Right atrium auricular region (tissue), 2 donors: ENCODE measurements around the gene MGAT5. TPM values are rescaled to one million over a fixed set of nuclear protein-coding genes. Genes with fewer than 3 reads are reported as not detected.

Experiments used
- DNase-seq: peaks from one replicate; pipeline ENCODE4 v3.0.0-alpha.2; 2019; ENCODE audit warnings: low spot score
- H3K27ac ChIP-seq, 2 donors: fragments of 200-600 bp; sonication (generic); 1 replicate in 1 of 2; 2 replicates in 1 of 2; pipeline ENCODE4 v1.5.1; 2016 to 2019
- H3K27me3 ChIP-seq, 2 donors: fragments of 200-600 bp; sonication (generic); one replicate each; pipeline versions ENCODE4 v1.5.1 to v1.6.0; 2017 to 2019
- H3K36me3 ChIP-seq: fragments of 200-600 bp; sonication (generic); one replicate; pipeline ENCODE4 v1.5.1; 2016
- H3K4me1 ChIP-seq, 2 donors: fragments of 200-600 bp; sonication (generic); one replicate each; pipeline versions ENCODE4 v1.5.1 to v1.6.0; 2017 to 2019
- H3K4me3 ChIP-seq, 2 donors: fragments of 200-600 bp; sonication (generic); 1 replicate in 1 of 2; 2 replicates in 1 of 2; pipeline ENCODE4 v1.5.1; 2017 to 2019; ENCODE audit warnings: mild to moderate bottlenecking in 1 of 2, moderate library complexity in 1 of 2
- H3K9me3 ChIP-seq, 2 donors: fragments of 200-600 bp; sonication (generic); one replicate each; pipeline ENCODE4 v1.5.1; 2019
- total RNA-seq, 2 donors: library from RNA; depleted of rRNA; stranded (reverse); fragments of >200 nt; gene quantifications; one replicate each; pipeline ENCODE4 v1.1.0, GENCODE V29; 2016
- TF ChIP-seq, protein P1 (sequence below), 2 donors: fragments of 200-600 bp; sonication (generic); IDR thresholded peaks; one replicate each; pipeline ENCODE4 v1.5.1; 2019; ENCODE audit warnings: antibody characterized with exemption in 2 of 2

Gene MGAT5
- total RNA-seq, 2 donors from 2014 or later: 56.9 to 91.0 TPM

DNA sequence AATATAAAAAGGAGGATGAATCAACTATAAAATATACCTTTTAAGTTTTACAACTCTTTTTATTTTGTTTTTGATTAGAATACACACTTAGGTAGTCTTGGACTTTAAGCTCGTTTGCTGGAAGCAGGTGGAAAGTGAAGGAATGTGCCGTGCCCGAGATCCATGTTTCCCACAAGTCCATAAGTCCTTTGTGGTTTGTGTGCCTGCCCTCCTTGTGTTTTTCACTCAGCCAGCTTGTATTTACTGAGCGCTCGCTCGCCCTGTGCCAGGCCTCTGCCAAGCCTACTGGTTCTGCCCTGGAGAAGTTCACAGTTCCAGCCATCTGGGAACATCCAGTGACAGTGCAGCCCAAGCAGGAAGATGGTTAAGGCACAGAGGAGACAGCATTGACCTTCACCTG is 142.6 kb downstream of the MGAT5 start:
- no peaks in the 10 kb centered on the region for H3K9me3 ChIP-seq
- no peak overlapping the region for H3K4me3 ChIP-seq
- H3K36me3 ChIP-seq: no peaks in the 10 kb centered on the region
- DNase-seq: no peak
- H3K27me3 ChIP-seq: no peaks in the 10 kb centered on the region
- TF ChIP-seq, protein P1, sequence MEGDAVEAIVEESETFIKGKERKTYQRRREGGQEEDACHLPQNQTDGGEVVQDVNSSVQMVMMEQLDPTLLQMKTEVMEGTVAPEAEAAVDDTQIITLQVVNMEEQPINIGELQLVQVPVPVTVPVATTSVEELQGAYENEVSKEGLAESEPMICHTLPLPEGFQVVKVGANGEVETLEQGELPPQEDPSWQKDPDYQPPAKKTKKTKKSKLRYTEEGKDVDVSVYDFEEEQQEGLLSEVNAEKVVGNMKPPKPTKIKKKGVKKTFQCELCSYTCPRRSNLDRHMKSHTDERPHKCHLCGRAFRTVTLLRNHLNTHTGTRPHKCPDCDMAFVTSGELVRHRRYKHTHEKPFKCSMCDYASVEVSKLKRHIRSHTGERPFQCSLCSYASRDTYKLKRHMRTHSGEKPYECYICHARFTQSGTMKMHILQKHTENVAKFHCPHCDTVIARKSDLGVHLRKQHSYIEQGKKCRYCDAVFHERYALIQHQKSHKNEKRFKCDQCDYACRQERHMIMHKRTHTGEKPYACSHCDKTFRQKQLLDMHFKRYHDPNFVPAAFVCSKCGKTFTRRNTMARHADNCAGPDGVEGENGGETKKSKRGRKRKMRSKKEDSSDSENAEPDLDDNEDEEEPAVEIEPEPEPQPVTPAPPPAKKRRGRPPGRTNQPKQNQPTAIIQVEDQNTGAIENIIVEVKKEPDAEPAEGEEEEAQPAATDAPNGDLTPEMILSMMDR (IDR thresholded peaks at IDR 0.05): no peak
- H3K27ac ChIP-seq: peak overlapping the region; percentile 23 to 55
- H3K4me1 ChIP-seq: peaks cover 0 to 41% of the 10 kb centered on the region in 2 donors

DNA sequence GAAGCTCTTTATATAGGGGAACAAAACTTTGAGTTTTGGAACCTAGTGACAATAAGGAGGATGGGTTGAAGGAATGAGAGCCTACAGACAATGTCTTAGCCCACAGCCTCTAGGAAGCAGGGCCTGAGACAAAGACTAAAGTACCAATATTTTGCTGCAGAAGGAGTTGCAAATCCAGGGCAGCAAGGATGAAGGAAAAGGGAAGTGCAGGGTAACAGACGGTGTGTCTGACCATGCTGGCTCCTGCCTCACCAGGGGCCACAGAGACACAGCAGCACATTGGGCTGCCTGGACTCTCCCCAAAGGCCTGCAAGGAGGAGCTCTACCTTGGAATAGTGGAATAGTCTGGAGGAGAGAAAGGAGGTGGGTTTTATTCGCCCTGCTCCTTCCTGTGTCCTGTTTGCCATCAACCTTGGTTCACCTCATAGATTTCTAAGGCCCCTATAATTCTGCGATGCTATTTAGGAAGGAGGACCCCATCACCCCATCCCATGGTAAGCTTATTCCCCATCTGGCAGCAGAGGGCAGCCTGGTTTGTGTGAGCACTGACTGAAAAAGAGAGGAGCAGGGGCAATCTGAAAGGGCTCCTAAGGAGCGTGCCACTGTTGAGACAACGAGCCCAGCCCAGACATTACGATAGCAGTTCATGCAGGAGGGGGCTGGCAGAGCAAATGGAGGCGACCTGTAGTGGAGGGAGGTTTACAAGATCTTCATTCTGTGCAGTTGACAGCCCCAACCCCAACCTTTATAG is 143.4 kb downstream of the MGAT5 start:
- H3K4me3 ChIP-seq: no peak overlapping the region
- peak overlapping the region; percentile 23 to 55 for H3K27ac ChIP-seq

DNA sequence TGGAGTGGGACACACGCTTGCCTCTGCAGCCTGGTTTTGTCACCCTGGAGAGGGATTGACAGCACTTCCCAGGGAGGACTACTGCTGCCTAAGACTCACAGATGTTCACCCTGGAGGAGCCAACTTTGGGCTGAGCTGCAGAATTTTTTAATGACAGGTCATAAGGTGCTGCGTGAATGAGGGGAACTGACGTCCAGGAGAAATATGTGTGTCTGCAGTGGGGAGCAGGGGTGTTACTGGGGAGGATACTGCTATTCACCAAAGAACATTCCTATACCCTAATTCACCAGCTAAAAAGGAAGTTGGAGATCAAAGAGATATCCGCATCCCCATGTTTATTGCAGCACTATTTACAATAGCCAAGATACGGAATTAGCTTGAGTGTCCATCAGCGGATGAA is 144.4 kb downstream of the MGAT5 start:
- H3K27me3 ChIP-seq: no peaks in the 10 kb centered on the region
- H3K4me1 ChIP-seq: peaks cover 0 to 40% of the 10 kb centered on the region in 2 donors
- no peak overlapping the region for H3K27ac ChIP-seq
- DNase-seq: no peak
- no peak overlapping the region for H3K4me3 ChIP-seq
- no peaks in the 10 kb centered on the region for H3K36me3 ChIP-seq
- no peaks in the 10 kb centered on the region for H3K9me3 ChIP-seq
- TF ChIP-seq, protein P1 (IDR thresholded peaks at IDR 0.05): no peak

More for the DNA sequence above, 143.4 kb downstream of the MGAT5 start:
- Histone ChIP-seq H3K27me3 (no peaks in the 10 kb centered on the region), H3K9me3 (no peaks in the 10 kb centered on the region), H3K4me1 (peaks cover 0 to 42% of the 10 kb centered on the region in 2 donors), H3K36me3 (no peaks in the 10 kb centered on the region)
- no peak for DNase-seq
- TF ChIP-seq, protein P1 (IDR thresholded peaks at IDR 0.05): no peak

DNA sequence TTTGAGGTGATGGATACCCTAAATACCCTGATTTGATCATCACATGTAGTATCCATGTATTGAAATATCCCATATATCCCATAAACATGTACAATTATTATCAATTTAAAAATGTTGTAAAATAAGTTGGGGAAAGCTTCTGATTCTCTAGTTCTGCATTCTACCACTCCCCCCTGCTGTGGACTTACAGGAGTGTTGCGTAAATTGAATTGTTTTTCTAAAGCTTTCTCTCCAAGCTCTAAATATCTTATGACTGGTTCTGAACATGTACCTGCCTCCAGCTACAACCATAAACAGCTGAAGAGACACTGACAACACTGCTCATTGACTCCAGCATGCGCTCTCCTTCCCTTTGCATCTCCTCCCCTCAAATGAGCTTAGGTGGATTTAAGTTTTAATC is 145.2 kb downstream of the MGAT5 start:
- no peaks in the 10 kb centered on the region for H3K36me3 ChIP-seq
- H3K4me1 ChIP-seq: peaks cover 0 to 35% of the 10 kb centered on the region in 2 donors
- no peaks in the 10 kb centered on the region for H3K9me3 ChIP-seq
- TF ChIP-seq, protein P1 (IDR thresholded peaks at IDR 0.05): no peak
- DNase-seq: no peak
- no peak overlapping the region for H3K4me3 ChIP-seq
- no peaks in the 10 kb centered on the region for H3K27me3 ChIP-seq
- H3K27ac ChIP-seq: no peak overlapping the region

DNA sequence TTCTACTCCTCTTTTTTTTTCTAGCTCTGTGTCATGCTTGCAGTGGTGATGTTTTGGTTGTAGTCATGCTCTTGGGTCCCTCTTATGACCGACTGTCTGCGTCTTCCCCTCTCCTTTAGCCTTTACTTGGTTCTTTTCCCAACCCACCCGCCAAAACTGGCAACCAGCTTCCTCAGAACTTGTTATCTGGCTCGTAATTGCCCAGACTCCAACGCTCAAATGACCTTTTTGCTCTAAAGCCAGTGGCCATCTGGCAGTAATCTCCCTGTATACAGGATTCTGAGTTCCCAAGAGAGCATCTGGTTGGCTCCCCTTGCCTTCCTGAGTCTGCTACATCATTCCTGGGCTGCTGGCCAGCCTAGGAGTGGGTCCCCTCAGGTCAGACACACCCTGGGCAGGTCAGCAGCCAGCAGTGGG is 147.2 kb downstream of the MGAT5 start:
- Histone ChIP-seq H3K27me3 (no peaks in the 10 kb centered on the region), H3K36me3 (no peaks in the 10 kb centered on the region), H3K4me1 (peaks cover 0 to 35% of the 10 kb centered on the region in 2 donors), H3K4me3 (no peak overlapping the region), H3K9me3 (no peaks in the 10 kb centered on the region), H3K27ac (peak overlapping the region; percentile 62 to 78)
- peak; percentile 79 for DNase-seq
- TF ChIP-seq, protein P1 (IDR thresholded peaks at IDR 0.05): no peak
